HG02852 (cell line): ENCODE measurements around the gene CALHM6.

Experiments
- ATAC-seq: cut with Tn5 transposase; IDR thresholded peaks from one replicate; pipeline ENCODE4 v1.9.1; 2021; ENCODE audit warnings: mild to moderate bottlenecking, moderate library complexity; ENCODE audit not compliant: unreplicated experiment

CALHM6 gene

DNA sequence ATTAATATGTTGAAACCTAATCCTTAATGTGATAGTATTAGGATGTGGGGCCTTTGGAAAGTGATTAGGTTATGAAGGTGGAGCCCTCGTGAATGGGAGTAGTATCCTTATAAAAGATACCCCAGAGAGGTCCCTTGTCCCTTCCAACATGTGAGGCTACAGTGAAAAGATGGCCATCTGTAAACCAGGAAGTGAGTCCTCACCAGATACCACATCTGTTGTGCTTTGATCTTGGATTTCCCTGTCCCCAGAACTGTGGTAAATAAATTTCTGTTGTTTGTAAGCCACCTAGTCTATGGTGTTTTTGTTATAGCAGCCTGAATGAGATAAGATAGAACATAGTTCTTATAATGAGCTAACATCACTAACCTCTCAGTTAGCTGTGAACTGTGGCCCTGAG is 16.6 kb upstream of the CALHM6 start:
- ATAC-seq = no peak

DNA sequence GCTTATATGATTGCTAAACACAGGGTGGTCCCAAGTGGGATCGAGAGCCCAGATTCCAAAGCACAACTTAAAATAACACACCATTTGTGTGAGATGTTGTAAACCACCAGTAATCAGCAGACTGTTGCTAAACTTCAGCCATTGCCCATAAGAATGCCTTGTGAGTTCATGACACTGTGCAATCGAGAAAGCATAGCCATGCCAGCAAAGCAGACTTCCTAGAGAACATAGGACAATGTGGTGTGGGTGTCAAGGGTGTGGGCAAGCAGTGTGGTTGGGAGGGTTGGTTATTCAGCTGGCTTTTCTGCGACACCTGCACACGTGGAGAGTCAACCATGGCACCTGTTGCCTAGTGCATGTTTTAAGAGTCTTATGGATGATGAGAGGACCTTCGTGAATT is 16.1 kb upstream of the CALHM6 start:
- no peak for ATAC-seq

DNA sequence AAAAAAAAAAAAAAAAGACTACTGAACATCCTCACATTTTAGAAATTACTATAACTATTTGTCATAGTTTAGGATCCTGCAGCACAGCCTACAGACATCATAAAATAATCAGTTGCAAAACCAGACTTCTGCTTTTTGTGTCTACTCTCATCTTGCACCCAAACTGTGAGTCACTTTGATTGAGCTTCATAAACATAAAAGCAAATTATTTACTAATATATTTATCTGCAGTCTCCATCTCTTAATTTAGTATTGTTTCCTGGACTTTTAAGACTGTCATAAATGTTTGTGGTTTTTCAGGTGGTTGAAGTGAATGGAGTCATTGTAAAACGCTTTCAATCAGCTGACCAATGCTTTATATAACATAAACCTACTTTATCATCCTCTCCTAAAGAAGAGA is 14.8 kb upstream of the CALHM6 start:
- ATAC-seq = no peak

DNA sequence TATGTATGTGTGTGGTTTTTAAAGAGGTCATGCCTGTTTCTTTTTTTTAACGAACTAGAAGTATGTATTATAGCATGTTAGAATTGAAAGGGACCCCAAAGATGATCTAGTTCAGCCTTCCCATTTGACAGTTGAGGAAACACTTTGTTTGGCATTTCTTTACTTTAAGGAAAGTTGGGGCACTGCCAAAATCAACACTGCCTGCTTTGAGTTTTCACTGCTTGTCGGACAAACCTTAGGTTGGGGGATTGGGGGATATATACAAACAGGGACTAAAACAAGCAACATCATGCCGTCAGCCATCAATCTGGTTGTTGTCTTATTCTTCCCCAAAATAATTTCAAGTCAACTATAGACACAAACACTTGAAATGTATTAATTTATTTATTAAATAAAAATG is 14.1 kb upstream of the CALHM6 start:
- ATAC-seq = no peak

DNA sequence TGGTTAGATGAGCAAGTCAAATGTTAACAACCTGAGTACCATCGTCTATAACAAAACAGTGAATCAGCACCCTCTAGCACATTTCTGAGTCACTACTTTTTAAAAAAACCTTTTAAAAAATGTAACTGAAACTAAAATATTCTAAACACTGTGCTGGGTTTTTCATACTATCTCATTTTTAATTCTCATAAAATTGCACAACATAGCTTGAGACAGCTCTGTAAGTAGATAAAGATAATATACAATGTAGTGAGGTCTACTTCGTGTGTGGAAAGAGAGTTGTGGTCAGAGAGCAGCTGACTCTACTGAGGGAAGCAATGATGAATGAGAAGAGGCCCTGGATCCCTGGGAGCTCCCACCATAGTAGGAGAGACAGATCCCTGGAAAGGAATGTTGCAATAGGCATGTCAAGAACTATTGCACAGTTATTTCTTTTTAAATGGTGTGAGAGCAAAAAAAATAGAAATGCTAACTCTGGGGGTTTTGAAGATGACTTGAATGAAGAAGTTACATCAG is 13.6 kb upstream of the CALHM6 start:
- ATAC-seq = no peak

DNA sequence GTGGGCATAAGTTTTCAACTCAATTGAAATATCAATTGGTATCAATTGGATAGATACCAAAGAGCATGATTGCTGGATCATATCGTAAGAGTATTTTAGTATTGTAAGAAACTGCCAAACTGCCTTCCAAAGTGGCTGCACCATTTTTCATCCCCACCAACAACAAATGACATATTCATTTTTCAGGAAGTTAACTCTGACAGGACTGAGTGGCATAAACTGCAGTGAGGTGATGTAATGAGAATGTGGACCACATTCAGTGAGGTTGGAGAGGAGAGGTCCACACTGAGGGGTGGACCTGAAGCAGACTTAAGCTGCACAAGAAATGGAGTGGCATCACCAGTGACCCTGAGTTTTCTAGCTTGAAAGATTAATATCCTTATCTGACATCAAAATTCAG is 11.6 kb upstream of the CALHM6 start:
- ATAC-seq = no peak

DNA sequence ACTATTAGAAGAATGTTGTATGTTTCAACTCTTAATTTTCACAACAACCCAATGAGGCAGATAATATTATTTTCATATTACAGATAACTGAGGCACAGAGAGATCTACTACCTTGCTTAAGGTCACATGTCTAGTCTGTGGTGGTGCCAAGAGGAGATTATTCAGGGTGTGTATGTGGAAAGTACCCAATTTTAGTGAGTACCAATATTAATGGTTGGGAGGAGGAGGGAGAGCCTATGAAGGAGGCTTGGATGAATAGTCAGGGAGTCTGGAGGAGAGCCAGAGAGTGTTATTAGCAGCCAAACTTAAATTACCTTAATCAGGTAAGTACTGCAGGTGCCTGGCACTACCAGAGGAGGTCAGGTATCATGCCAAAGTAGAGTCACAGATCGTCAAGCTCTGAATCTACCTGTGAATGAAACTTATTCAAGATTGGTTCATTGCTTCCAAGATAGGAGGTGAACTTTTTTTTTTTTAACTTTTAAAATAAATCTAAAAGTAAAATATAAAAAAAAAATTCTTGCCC is 10.9 kb upstream of the CALHM6 start:
- ATAC-seq = no peak

DNA sequence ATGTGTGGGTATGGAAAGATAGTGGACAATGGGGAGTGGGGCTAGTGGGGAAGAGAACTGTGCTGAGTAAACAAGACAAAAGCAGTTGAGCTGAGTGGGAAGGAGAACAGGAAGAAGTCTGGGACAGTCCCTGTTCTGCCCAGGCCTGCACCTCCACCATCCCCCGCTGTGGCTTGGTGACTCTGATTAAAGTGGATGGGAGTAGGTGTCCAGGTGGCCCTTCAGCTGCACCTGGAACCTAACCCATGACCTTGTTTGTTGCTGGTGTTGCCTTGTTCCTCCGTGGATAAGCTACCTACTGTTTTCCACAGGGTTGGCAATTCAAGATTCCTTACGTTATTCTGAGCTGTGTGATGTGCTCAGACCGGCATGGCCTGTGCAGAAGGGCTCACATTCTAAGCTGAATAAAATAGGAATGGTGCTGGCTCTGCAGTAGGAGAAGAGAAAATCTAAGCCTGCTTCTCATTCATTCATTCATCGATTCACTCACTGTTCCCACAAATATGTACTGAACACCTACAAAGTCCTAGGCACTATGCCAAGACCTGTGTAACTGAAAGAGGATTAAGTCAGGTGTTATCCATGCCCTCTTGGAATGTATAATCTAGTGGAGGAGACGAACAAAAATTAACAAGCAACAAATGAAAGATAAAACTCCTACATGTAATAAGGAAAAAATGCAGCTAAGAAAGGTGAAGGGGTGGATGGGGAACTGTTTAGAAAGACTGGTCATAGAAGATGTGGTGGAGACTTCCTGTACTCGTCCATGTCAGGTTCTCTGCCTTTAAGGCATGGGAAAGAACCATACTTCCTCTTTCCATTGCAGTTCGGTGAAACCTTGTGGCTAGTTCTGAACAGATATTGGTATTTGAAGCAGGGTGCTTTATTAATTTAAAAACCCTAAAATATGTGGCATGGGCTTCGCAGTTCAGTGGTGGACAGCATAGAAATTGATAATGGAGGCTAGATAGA is 10.1 kb upstream of the CALHM6 start:
- peak; percentile 79 for ATAC-seq

DNA sequence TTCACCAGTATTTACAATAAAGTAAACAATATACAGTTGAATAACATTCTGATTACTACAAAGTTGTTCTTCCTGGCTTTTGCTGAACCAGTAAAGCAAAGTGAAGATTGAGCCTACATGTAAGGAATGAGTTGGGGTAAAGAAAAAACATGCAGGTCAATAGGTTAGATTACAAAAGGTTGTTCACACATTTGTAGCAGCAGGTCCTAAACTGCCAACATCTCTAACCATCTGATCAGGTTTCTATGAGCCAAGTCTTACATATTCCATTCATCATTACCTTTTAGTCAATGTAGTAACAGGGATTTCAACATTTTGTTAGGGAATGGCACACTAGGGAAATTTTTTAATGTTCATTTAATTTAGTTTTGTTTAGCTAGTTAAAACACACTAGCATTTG is 9.3 kb upstream of the CALHM6 start:
- ATAC-seq = no peak

DNA sequence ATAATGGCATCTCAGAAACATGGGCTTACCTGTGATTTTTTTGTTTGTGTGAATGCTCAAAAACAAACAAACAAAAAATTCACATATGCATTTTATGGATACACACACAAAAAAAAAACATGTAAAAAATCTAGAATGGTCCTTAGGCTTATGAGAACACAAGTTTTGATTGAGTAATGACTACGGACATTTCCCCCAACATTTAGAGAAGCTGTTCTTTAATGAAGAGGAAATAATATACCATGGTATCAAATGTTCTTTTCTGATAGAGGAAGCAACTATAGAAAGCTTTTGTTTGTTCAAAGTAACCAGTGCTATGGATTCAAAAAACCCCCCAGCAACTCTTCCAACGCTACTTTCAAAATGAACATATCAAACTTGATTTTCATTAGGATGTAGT is 8.6 kb upstream of the CALHM6 start:
- ATAC-seq = no peak

DNA sequence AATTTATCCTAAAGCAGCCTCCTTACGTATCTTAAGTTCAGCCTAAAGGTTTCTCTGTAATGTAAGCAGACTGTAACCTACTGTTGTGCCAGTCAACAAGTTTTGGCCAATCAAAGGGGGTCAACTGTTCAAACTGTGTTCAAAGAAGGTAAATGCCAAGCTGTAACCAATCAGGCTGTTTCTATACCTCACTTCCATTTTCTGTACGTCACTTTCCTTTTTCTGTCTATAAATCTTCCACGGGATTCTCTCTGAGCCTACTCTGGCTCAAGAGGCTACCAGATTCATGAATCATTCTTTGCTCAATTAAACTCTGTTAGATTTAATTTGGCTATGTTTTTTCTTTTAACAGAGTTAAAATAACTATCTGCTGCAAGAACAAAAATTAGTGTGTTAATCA is 5.1 kb upstream of the CALHM6 start:
- ATAC-seq = no peak

DNA sequence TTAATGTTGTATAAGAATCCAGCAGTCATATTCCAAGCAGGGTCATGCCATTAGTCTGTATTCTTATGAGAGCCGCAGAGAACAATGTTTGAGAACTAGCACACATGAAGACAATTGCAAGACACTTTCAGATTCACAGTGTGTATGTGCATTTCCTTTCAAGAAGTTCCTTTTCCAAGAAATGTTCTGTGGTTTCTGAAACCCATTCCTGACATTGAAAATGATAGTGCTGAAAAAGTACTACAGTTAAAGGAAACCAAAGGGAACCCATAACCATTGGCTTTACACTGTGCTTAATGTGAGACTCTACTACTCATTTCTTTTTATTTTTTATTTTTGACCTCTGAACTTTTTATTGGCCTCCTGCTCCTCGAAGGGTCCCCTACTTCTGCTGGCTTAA is 4.2 kb upstream of the CALHM6 start:
- ATAC-seq = no peak

DNA sequence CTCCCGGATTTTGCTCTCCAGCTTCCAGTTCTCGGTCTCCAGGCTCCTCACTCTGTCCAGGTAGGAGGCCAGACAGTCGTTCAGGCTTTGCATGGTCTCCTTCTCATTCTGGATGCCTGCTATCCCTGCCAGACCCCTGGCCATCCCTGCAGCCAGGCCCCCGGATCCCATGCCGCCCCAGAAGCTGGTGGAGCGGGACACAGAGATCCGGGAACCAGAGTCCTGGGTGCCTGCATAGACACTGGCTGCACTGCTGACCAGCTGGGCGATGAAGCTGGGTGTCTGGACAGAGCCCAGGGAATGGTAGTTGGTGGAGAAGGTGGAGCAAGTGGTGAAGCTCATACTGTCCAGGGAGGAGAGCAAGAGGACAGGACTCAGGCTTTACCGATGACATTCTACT is 2.9 kb upstream of the CALHM6 start:
- ATAC-seq = no peak

DNA sequence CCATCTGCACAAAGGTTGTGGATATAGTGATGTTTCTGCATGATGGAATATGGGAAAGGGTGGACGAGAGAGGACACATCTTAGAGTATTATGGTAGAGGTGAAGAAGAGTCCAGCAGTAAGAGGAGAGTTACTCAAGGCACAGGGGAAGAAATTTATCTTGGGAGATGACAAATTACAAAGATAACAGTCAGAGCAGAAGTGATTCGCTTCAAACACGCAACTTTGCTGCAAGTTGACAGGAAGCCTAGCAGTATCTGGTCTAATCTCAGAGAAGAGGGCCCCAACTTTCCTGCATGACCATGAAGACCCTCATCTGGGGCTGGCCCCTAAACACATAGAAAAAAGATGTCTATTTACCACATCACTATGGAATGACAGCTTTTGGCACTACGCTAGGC is 1.2 kb upstream of the CALHM6 start:
- no peak for ATAC-seq

DNA sequence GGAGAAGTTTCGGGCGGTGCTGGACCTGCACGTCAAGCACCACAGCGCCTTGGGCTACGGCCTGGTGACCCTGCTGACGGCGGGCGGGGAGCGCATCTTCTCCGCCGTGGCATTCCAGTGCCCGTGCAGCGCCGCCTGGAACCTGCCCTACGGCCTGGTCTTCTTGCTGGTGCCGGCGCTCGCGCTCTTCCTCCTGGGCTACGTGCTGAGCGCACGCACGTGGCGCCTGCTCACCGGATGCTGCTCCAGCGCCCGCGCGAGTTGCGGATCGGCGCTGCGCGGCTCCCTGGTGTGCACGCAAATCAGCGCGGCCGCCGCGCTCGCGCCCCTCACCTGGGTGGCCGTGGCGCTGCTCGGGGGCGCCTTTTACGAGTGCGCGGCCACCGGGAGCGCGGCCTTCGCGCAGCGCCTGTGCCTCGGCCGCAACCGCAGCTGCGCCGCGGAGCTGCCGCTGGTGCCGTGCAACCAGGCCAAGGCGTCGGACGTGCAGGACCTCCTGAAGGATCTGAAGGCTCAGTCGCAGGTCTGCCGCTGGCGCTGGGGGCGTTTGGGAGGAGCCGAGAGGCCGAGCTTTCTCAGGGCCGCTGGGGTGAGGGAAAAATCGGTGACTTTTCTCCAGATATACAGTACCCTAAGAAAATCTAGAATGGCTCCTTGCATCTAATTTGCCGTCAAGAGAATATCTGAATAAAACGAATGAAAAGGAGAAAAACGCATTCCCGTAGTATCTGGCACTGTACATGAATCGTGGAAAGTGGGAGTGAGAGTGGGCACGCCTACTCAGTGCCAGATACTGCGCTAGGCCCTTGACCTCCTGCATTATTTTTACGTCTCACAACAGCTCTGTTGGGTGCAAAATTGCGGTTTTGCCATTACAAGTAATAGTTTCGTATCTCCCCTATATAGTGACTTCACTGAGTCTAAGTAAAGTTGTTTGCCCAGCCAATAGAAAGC is 1.0 kb downstream of the CALHM6 start:
- peak; percentile 80 for ATAC-seq

DNA sequence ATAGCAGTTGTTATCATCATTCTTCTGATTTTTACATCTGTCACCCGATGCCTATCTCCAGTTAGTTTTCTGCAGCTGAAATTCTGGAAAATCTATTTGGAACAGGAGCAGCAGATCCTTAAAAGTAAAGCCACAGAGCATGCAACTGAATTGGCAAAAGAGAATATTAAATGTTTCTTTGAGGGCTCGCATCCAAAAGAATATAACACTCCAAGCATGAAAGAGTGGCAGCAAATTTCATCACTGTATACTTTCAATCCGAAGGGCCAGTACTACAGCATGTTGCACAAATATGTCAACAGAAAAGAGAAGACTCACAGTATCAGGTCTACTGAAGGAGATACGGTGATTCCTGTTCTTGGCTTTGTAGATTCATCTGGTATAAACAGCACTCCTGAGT is 2.1 kb downstream of the CALHM6 start:
- ATAC-seq = no peak

DNA sequence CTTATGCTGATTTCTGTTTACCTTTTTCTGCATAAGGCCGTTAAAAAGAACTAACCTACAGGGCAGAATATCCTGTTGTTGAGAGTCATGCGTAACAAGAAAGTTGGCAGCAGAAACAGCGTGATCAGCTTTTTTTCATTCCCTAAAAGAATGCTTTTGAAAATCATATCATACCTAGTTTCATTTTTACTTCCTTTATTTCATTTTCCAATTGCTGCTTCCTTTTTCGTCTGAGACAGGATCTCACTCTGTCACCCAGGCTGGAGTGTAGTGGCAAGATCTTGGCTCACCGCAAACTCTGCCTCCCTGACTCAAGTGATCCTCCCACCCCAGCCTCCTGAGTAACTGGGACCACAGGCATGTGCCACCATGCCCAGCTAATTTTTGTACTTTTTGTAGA is 4.1 kb downstream of the CALHM6 start:
- no peak for ATAC-seq

DNA sequence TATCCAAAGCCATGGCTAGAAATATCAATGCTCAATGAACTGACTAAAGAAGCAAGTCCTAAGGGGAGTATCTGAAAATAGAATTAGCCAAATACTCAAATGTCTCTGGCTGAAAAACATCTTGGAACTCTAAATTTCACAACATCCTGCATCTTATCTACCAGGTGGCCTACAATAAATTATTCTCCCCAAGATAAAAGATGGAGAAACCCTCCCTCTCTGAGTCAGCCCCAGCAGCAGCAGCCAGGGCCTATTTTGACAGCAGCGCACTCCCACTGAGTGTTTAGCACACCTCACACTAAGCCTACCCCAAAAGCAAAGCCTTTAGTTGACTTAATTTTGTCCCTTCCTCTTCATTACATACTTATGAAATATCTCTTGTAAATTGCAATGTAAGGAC is 5.9 kb downstream of the CALHM6 start:
- no peak for ATAC-seq

DNA sequence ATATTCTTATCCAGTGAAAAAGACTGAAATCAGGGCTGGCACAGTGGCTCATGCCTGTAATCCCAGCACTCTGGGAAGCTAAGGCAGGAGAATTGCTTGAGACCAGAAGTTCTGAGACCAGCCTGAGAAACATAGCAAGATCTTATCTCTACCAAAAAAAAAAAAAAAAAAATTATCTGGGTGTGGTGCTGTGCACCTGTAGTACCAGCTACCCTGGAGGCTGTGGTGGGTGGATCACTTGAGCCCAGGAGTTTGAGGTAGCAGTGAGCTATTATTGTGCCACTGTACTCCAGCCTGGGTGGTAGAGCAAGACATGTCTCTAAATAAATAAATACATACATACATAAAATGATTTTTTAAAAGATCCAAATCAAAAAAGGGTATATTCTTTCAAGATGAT is 6.3 kb downstream of the CALHM6 start:
- ATAC-seq = no peak

DNA sequence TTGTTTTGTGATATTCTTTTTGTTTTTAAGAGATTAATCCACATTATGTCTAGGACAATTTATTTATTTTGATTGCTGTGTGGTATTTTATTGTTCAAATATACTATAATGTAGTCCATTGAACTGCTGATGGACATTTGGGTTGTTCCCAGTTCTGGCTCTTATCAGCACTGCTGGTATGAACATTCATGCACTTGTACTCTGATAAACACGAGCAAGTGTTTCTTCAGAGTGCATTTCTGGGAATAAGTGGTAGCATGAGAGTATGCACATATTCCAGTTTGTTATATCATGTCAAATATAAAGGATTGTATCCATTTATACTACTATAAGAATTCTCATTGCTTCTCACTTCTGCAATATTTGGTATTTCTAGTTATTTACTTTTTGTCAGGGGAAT is 7.1 kb downstream of the CALHM6 start:
- no peak for ATAC-seq

DNA sequence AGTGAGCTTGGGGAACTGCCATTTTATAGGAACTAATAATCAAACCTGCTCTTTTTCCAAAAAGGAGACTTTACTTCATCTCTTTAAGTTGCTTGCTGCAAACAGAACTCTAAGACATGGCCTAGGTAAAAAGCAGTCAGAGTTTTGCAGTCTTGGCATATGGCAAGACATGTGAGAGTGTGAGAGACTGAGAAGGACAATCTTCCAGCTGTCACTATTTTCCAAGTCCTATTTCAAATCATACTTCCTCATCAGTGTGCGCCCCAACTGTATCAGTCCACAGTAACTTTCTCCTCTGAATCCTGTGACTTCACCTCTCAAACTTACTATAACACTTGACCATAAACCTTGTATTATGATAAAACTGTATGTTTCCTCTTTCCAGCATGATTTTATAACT is 10.4 kb downstream of the CALHM6 start:
- no peak for ATAC-seq
